GM15510 (cell line): ENCODE measurements around the gene MNS1.

Experiments
- POLR2A ChIP-seq: IDR thresholded peaks from 3 replicates; pipeline ENCODE4 v1.6.1; 2011; ENCODE audit warnings: borderline replicate concordance; ENCODE audit not compliant: insufficient read length; ENCODE audit errors: extremely low read depth

The MNS1 gene

GRCh38 chr15:56464893-56465520 lies at the start of gene MNS1:
MNS1 (minus strand) TSS chr15:56465137; CDS start chr15:56464972, 165 bp downstream.
- TF ChIP-seq POLR2A = peak; percentile 62

- no peak for TF ChIP-seq POLR2A
These were observed 31.7 kb upstream of the MNS1 start for GRCh38 chr15:56496635-56497034.

GRCh38 chr15:56495533-56495932 lies 30.6 kb upstream of the MNS1 start:
- no peak for TF ChIP-seq POLR2A

- TF ChIP-seq POLR2A = no peak
These were observed 30.1 kb upstream of the MNS1 start for GRCh38 chr15:56495053-56495452.

GRCh38 chr15:56492791-56493555 lies 28.0 kb upstream of the MNS1 start:
- no peak for TF ChIP-seq POLR2A

GRCh38 chr15:56492236-56492635 lies 27.3 kb upstream of the MNS1 start:
- no peak for TF ChIP-seq POLR2A

- TF ChIP-seq POLR2A = no peak
These were observed 26.3 kb upstream of the MNS1 start for GRCh38 chr15:56491110-56491722.

GRCh38 chr15:56490461-56490860 lies 25.5 kb upstream of the MNS1 start:
- TF ChIP-seq POLR2A = no peak

GRCh38 chr15:56484287-56484686 lies 19.4 kb upstream of the MNS1 start:
- no peak for TF ChIP-seq POLR2A

- no peak for TF ChIP-seq POLR2A
These were observed 10.4 kb upstream of the MNS1 start for GRCh38 chr15:56475351-56475750.

GRCh38 chr15:56473017-56473416 lies 8.1 kb upstream of the MNS1 start:
- TF ChIP-seq POLR2A = no peak

- no peak for TF ChIP-seq POLR2A
These were observed 7.3 kb upstream of the MNS1 start for GRCh38 chr15:56472278-56472677.

GRCh38 chr15:56471440-56472069 lies 6.6 kb upstream of the MNS1 start:
- TF ChIP-seq POLR2A = no peak

- no peak for TF ChIP-seq POLR2A
These were observed 4.5 kb upstream of the MNS1 start for GRCh38 chr15:56469483-56469882.

- no peak for TF ChIP-seq POLR2A
These were observed 3.5 kb upstream of the MNS1 start for GRCh38 chr15:56468401-56468800.
